Stimulated activated CD8-positive, alpha-beta memory T cell treated with anti-CD3 and anti-CD28 coated beads, Interleukin-7, amount 100 ng/mL, for 4 hours (primary cell): ENCODE results near the gene ANTXR1.

Experiments
- DNase-seq, 2 donors: peaks; one replicate each; pipeline ENCODE4 v3.0.0-alpha.2; 2020; ENCODE audit warnings: low read depth in 2 of 2

Gene ANTXR1

DNA sequence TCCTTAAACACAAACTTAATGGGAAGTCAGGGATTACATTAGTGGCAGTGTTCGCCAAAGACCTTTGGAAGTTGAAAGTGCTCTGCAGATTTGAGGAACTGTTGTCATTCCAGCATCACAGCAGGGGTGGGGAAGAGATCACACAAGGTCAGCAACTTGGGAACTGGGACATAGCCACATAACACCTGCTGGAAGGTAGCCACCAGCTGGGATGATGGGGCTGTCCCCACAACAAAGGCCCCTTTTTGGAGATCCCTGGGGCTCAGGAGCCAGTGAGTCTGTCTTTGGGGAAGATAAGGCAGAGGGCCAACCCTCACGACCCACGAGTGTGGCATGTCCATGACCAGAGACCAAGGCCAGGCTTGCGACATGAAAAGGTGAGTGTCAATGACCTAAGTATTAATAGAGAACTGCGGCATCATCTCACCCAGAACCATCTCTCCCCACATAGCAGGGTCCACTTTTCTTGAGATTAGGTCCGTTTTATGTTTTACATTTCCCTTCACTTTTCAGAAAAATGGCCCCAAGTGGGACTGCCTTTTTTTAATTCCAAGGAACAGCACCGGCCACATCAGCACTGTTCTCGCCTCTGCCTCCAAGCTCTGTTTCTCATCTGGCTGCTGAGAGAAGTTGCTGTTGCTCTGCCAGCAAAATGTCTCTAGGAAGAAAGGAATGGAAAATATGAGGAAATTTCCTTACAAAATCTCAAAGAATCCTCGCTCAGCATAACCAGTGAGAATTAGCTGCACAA, 267.1 kb downstream of the ANTXR1 start:
- no peak for DNase-seq

DNA sequence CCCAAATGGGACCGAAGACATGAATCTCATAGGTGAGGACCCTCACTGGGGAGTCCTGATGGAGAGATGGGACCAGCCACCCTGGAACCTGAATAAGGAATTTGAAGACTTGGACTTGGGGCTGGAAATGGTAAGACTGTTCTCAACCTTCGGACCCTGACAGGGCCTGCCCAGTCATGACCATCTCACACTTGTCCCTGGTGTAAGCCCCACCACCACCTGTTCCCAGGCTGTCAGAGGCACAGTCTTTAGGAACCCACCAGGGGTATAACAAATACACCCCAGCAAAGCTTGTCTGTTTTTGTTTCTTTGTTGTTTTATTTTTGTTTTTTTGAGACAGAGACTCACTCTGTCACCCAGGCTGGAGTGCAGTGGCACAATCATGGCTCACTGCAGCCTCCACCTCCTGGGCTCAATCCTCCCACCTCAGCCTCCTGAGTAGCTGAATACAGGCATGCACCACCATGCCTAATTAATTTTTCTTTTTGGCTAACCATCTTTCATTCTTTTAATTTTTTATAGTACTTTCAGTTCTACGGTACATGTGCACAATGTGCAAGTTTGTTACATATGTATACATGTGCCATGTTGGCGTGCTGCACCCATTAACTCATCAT, 267.9 kb downstream of the ANTXR1 start:
- no peak for DNase-seq

DNA sequence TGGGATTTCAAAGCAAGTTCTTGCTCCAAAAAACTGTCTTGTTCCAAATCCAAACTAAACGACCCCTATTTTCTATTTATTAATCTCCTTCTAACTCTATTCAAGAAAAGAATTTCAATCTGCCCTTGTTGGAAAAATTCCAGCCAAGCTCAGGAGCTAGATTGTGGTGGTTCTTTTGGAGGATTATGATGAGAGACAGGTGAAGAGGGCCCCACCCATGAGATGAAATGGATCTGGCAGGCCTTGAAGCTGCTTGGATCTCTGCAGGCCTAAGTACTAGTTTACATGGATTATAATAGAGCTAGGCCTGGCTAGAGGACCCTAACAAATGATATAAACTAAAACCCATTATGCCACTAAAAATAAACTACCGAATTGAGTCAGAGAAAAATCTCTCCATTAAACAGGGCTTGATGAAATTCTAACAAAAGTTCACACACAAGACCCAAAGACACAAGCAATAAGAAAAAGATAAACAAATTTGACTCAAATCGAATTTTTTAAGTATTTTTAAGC, 272.5 kb downstream of the ANTXR1 start:
- DNase-seq: no peak

DNA sequence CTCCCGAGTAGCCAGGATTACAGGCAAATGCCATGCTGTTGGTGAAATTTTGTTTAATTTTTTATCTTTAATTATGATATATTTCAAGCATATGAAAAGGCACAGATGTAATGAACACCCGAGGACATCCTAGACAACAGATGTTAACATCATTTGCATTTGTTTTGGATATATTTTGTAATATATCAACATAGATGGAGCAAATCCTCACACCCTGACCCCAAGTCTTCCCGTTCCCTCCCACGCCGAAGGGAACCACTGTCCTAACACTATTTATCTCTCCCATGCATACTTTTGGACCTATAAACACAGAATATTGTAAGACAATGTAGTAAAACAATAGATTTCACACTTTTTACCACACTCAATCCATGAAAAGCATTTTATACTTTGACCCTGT, 274.6 kb downstream of the ANTXR1 start:
- DNase-seq: no peak

DNA sequence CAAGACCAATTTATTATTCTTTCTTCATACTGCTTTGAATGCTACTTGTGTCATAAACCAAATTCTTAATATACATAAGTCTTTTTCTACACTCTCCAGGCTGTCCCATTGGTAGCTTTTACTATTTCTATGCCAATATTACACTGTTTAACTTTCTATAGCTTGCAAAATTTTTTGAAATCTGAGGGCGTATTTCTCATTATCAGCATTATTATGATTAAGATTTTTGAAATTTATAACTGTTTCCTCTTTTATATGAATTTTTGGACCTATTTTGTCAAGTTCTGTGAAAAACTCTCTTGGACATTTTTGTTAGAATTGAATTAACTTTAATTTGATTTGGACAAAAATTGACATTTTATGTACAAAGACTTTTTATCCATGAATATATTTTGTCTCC, 275.4 kb downstream of the ANTXR1 start:
- no peak for DNase-seq

- DNase-seq: no peak
Measured at GRCh38 chr2:69291004-69291650, 278.1 kb downstream of the ANTXR1 start.

- no peak for DNase-seq
Measured at GRCh38 chr2:69291721-69292120, 278.7 kb downstream of the ANTXR1 start.

DNA sequence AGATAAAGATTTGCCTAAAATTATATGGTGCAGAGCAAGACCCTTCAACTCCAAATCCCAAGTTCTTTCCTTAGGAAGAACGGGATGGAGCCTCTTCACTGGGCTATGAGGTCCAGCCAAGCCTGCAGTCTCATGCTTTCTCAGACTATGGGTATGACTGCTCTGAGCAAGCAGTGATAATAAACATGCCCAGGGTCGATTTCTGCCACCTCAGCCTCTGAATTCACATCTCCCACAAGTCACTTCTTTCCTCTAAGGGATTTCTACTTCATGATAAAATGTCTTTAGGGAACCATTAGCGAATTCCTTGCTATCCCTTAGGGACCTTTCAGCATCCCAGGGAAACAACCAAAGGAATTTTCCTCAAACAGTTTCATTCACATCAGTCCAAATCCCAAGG, 279.3 kb downstream of the ANTXR1 start:
- no peak for DNase-seq

DNA sequence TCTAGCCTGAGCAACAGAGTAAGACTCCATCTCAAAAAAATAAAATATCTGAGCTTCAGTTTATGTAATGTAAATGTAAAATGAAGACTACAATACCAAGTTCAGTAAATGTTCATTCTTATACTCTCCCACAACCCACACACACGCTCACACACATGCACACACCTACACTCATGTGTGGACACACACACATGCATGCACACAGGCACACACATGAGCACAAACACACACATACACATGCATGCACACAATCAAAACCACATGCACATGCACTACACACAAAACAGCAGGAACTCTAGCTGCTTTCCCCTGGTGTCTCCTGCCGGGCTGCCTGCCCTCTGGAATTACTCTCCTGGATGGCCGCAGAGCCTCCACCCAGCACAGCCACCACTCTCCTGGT, 283.4 kb downstream of the ANTXR1 start:
- no peak for DNase-seq

DNA sequence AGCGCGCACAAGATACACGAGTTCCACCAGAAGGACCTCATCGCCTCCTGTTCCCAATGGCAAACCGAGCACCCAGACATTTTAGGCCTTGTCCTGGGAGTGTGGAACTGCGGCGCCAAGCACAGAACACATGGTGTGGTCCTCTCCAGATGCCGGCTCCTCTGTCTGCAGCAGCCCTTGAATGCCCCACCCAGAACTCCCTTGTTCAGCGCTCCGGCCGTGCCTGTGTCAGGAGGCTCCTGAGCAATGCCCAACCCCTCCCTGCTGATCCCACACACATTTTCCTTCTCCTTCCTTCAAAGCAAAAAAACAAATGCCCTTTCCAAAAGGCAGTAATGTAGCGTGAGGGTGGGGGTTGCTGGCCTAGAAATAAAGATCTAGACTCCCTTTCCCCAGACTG, 284.2 kb downstream of the ANTXR1 start:
- DNase-seq: no peak

GRCh38 chr2:69298261-69298660, 285.3 kb downstream of the ANTXR1 start:
- no peak for DNase-seq

GRCh38 chr2:69298862-69299261, 285.9 kb downstream of the ANTXR1 start:
- DNase-seq: no peak
